Stomach (tissue), 9 donors: ENCODE data around the gene MOK. TPM values are rescaled to one million over a fixed set of nuclear protein-coding genes. Genes with fewer than 3 reads are reported as not detected.
"Not testable (repeated sequence)": the region's sequence is repeated elsewhere in the genome, so short reads cannot be mapped to it uniquely, and the experiment has no call there.

Experiments used
- DNase-seq, 2 donors: peaks; one replicate each; pipeline versions ENCODE4 v3.0.0 to v3.0.0-alpha.2; 2013 to 2019
- H3K27ac ChIP-seq, 5 donors: fragments of 200-600 bp in 4 of 5; sonication (generic) in 4 of 5; one replicate each; pipeline ENCODE4 v1.5.1; 2013 to 2019; ENCODE audit warnings: mild to moderate bottlenecking in 1 of 5, moderate library complexity in 1 of 5
- H3K27me3 ChIP-seq, 3 donors: fragments of 200-600 bp; sonication (generic); one replicate each; pipeline ENCODE4 v1.5.1; 2017 to 2019; ENCODE audit warnings: mixed run types in 1 of 3
- H3K36me3 ChIP-seq, 4 donors: fragments of 200-600 bp; sonication (generic); 1 replicate in 3 of 4; 2 replicates in 1 of 4; pipeline ENCODE4 v1.5.1; 2016 to 2019
- H3K4me1 ChIP-seq, 4 donors: fragments of 200-600 bp; sonication (generic); one replicate each; pipeline ENCODE4 v1.5.1; 2016 to 2019
- H3K4me3 ChIP-seq, 4 donors: fragments of 200-600 bp; sonication (generic) in 3 of 4; one replicate each; pipeline ENCODE4 v1.5.1; 2016 to 2019; ENCODE audit warnings: mild to moderate bottlenecking in 1 of 4
- H3K9me3 ChIP-seq, 4 donors: fragments of 200-600 bp; sonication (generic); one replicate each; pipeline ENCODE4 v1.5.1; 2016 to 2019
- CTCF ChIP-seq, 7 experiments: fragments of 450-650 bp in 4 of 7; fragments of 200-600 bp in 3 of 7; sonication (generic) in 3 of 7; IDR thresholded peaks; one replicate each; pipeline ENCODE4 v1.5.1; 2016 to 2019; ENCODE audit warnings: antibody characterized with exemption in 7 of 7, control low read depth in 2 of 7, mild to moderate bottlenecking in 1 of 7
- EP300 ChIP-seq: sonication (generic); formaldehyde crosslinking; IDR thresholded peaks from one replicate; pipeline ENCODE4 v1.6.1; 2017; ENCODE audit warnings: antibody characterized with exemption
- POLR2A ChIP-seq, 4 donors: fragments of 450-650 bp; IDR thresholded peaks; one replicate each; pipeline ENCODE4 v1.6.1; 2016; ENCODE audit warnings: antibody characterized with exemption in 4 of 4, control low read depth in 2 of 4, mild to moderate bottlenecking in 1 of 4, moderate library complexity in 1 of 4
- POLR2AphosphoS5 ChIP-seq, 3 donors: sonication (generic); formaldehyde crosslinking; IDR thresholded peaks; one replicate each; pipeline ENCODE4 v1.6.1; 2016; ENCODE audit warnings: antibody characterized with exemption in 3 of 3
- WGBS, 5 donors: extraction: QIAGEN DNeasy Blood & Tissue Kit in 3 of 5; methylation state at CpG; one replicate each; pipeline versions ENCODE4 v1.1.5 to v1.1.7; 2013 to 2018; 5-methylcytosine and 5-hydroxymethylcytosine counted together
- intact Hi-C: fragments of 100-400 bp; cut with DNase I; formaldehyde crosslinking; loops from one replicate; pipeline ENCODE4 v1.15.1; 2023; ENCODE audit warnings: low total_unique reads
- polyA plus RNA-seq, 3 donors: library from polyadenylated mRNA; stranded (reverse); fragments of 200-250 nt; gene quantifications; one replicate each; pipeline ENCODE4 v1.2.3, GENCODE V29; 2013
- total RNA-seq, 5 donors: library from RNA; depleted of rRNA; stranded (reverse); fragments of >200 nt; gene quantifications; one replicate each; pipeline versions ENCODE4 v1.1.0 to v1.2.3, GENCODE V29; 2014 to 2016
- donor health status: healthy with polysubstance abuse.
- donor health status: Bipolar disorder and iron deficiency.
- donor health status: healthy.

The MOK gene
- total and polyA plus RNA-seq, 8 donors, result 4.2 to 46.9 (median 12.6) TPM

GRCh38 chr14:102314242-102315011 lies 9.5 kb upstream of the MOK start:
- DNase-seq, result peak; percentile 85 to 96
- 6 to 9% (median 7%) methylated on average over 43 to 52 of the region's 52 CpGs for WGBS, 5 donors
- no peaks in the 10 kb centered on the region for H3K9me3 ChIP-seq
- H3K27ac ChIP-seq, result peak overlapping the region in 3 of 5 donors; percentile 31 to 56 (median 34)
- H3K4me3 ChIP-seq, result peak overlapping the region; percentile 37 to 57 (median 46)
- intact Hi-C loops, result loop anchor here (5.0 kb wide), 1 partner anchor 77 kb away; no protein-coding TSS in a partner anchor
- TF ChIP-seq POLR2AphosphoS5 (IDR thresholded peaks at IDR 0.05) (peak in 2 of 3 donors; percentile 27 to 71), POLR2A (IDR thresholded peaks at IDR 0.05) (no peak), CTCF (IDR thresholded peaks at IDR 0.05) (peak in 5 of 7 experiments; percentile 85 to 95 (median 92))
- peaks cover 10 to 45% (median 39%) of the 10 kb centered on the region in 4 donors for H3K4me1 ChIP-seq
- no peaks in the 10 kb centered on the region for H3K36me3 ChIP-seq
- no peaks in the 10 kb centered on the region for H3K27me3 ChIP-seq

- DNase-seq, result no peak
- no peaks in the 10 kb centered on the region for H3K9me3 ChIP-seq
- no peak overlapping the region for H3K4me3 ChIP-seq
- H3K27ac ChIP-seq, result no peak overlapping the region
- H3K4me1 ChIP-seq, result peaks cover 0 to 21% (median 12%) of the 10 kb centered on the region in 4 donors
- no peaks in the 10 kb centered on the region for H3K27me3 ChIP-seq
- TF ChIP-seq POLR2A (IDR thresholded peaks at IDR 0.05), result no peak
- no peak for TF ChIP-seq CTCF (IDR thresholded peaks at IDR 0.05)
- no peak for TF ChIP-seq EP300
- no peak for TF ChIP-seq POLR2AphosphoS5 (IDR thresholded peaks at IDR 0.05)
- WGBS, 5 donors, result 94 to 97% (median 95%) methylated on average over 3 of the region's 3 CpGs
- no peaks in the 10 kb centered on the region for H3K36me3 ChIP-seq
- intact Hi-C loops, result no loop called here
Measured at GRCh38 chr14:102303664-102304063, 1.3 kb downstream of the MOK start.

- 85 to 90% (median 87%) methylated on average over 12 of the region's 12 CpGs for WGBS, 5 donors
- H3K36me3 ChIP-seq, H3K27ac ChIP-seq, intact Hi-C loops, DNase-seq, H3K4me1 ChIP-seq, H3K9me3 ChIP-seq, H3K4me3 ChIP-seq, H3K27me3 ChIP-seq: not testable (repeated sequence)
Measured at GRCh38 chr14:102298303-102299070, 6.5 kb downstream of the MOK start.

GRCh38 chr14:102297436-102298170 lies 7.4 kb downstream of the MOK start:
- intact Hi-C loops, result no loop called here
- no peak overlapping the region for H3K27ac ChIP-seq
- peaks cover 0 to 7% (median 0%) of the 10 kb centered on the region in 4 donors for H3K4me1 ChIP-seq
- 93 to 98% (median 95%) methylated on average over 23 to 33 of the region's 33 CpGs for WGBS, 5 donors
- no peaks in the 10 kb centered on the region for H3K27me3 ChIP-seq
- DNase-seq, result no peak
- H3K4me3 ChIP-seq, result no peak overlapping the region
- H3K9me3 ChIP-seq, result no peaks in the 10 kb centered on the region
- no peak for TF ChIP-seq CTCF (IDR thresholded peaks at IDR 0.05)
- no peak for TF ChIP-seq EP300
- no peak for TF ChIP-seq POLR2AphosphoS5 (IDR thresholded peaks at IDR 0.05)
- no peak for TF ChIP-seq POLR2A (IDR thresholded peaks at IDR 0.05)
- H3K36me3 ChIP-seq, result no peaks in the 10 kb centered on the region
